GM13976 (cell line): ENCODE results near the gene SOAT2.
A peak's percentile ranks its signal among the peaks of the same experiment; 100 is the strongest.

Experiments used
- DNase-seq: peaks from one replicate; pipeline ENCODE4 v3.0.0; 2012; ENCODE audit warnings: low spot score
- in situ Hi-C: fragments of 300-500 bp; cut with MboI; formaldehyde crosslinking; loops from one replicate; pipeline ENCODE4 v1.12.0; 2022; ENCODE audit warnings: low sequenced_read_pairs, mixed read lengths, inconsistent platforms; ENCODE audit not compliant: unreplicated experiment
- TF ChIP-seq, protein P1 (sequence below): IDR thresholded peaks from 2 replicates; pipeline ENCODE4 v1.5.1; 2012; ENCODE audit warnings: borderline replicate concordance, mild to moderate bottlenecking; ENCODE audit not compliant: insufficient read depth; ENCODE audit errors: extremely low read depth, missing control alignments, control extremely low read depth

The SOAT2 gene, protein sequence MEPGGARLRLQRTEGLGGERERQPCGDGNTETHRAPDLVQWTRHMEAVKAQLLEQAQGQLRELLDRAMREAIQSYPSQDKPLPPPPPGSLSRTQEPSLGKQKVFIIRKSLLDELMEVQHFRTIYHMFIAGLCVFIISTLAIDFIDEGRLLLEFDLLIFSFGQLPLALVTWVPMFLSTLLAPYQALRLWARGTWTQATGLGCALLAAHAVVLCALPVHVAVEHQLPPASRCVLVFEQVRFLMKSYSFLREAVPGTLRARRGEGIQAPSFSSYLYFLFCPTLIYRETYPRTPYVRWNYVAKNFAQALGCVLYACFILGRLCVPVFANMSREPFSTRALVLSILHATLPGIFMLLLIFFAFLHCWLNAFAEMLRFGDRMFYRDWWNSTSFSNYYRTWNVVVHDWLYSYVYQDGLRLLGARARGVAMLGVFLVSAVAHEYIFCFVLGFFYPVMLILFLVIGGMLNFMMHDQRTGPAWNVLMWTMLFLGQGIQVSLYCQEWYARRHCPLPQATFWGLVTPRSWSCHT

DNA sequence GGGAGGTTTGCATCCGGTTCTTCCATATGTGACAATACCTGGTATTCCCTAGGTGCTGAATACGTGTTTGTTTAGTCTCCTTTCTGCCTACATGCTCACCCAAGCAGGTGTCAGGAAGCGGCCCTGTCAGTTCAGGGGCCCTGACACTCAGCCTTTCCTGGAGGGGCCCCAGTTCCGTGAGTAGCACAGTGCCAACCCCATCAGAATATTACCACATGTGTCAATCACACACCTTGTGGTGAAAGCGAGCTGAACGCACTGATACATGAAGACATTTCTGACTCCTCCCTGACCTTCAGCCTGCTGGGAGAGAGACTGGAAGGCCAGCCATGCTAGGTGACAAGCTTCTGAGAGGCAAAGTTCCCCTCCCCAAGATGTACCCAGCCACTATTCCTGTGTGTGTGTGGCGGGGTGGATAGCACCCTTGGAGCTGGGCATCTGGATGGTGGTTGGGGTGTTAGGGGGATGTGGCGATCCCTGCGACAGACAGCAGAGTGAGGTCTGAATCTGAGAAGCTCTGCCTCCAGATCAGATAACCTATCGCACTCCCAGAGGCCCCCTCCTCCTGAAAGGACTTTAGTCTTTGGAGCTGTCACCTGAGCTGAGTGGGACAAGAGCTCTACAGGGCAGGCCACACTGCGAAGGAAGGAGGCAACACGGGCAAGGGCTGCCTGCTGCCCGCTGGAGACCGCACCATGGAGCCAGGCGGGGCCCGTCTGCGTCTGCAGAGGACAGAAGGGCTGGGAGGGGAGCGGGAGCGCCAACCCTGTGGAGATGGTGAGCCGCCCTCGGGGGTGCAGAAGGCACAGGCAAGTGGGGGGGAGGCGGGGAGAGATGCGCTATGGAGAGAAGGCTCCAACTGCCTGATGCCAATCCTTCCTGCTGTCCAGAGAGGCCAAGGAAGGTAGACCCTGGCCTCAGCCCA is at the start of gene SOAT2:
TSS of gene SOAT2 (plus strand) at position 604 of the 925 bp plus-strand sequence. CDS start at position 696, 92 bp downstream.
- TF ChIP-seq, protein P1, sequence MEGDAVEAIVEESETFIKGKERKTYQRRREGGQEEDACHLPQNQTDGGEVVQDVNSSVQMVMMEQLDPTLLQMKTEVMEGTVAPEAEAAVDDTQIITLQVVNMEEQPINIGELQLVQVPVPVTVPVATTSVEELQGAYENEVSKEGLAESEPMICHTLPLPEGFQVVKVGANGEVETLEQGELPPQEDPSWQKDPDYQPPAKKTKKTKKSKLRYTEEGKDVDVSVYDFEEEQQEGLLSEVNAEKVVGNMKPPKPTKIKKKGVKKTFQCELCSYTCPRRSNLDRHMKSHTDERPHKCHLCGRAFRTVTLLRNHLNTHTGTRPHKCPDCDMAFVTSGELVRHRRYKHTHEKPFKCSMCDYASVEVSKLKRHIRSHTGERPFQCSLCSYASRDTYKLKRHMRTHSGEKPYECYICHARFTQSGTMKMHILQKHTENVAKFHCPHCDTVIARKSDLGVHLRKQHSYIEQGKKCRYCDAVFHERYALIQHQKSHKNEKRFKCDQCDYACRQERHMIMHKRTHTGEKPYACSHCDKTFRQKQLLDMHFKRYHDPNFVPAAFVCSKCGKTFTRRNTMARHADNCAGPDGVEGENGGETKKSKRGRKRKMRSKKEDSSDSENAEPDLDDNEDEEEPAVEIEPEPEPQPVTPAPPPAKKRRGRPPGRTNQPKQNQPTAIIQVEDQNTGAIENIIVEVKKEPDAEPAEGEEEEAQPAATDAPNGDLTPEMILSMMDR, result no peak
- no peak for DNase-seq

GRCh38 chr12:53054112-53054878 is 49.0 kb upstream of the SOAT2 start:
- DNase-seq, result peak; percentile 96
- in situ Hi-C loops, result no loop called here
- TF ChIP-seq, protein P1, result no peak

More for the DNA sequence above, at the start of gene SOAT2:
- in situ Hi-C loops, result no loop called here

DNA sequence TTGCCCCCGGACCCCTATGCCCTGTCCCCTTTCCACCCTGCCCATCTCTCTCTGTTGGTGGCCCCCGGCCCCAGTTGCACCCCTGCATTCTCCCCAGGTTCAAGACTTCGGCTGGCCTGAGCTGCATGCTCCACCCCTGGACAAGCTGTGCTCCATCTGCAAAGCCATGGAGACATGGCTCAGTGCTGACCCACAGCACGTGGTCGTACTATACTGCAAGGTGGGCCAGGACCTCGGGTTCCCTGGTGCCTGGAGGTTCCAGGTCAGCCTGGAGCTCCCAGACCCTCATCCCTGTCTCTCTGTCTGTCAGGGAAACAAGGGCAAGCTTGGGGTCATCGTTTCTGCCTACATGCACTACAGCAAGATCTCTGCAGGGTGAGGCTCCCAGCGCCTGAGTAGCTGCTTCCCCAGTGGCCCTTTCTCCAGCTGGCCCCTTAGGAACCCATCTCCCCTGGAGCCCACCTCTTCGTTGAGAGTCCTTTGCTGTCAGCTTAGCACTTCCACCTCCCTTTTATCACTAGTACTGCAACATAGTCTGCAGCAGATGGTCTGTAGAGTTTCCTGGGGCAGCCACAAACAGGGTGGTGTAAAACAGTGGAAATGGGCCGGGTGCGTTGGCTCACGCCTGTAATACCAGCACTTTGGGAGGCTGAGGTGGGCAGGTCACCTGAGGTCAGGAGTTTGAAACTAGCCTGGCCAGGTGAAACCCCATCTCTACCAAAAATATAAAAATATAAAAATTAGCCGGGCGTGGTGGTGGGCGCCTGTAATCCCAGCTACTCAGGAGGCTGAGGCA is 47.6 kb upstream of the SOAT2 start:
- in situ Hi-C loops, result no loop called here
- no peak for DNase-seq
- TF ChIP-seq, protein P1, result no peak

DNA sequence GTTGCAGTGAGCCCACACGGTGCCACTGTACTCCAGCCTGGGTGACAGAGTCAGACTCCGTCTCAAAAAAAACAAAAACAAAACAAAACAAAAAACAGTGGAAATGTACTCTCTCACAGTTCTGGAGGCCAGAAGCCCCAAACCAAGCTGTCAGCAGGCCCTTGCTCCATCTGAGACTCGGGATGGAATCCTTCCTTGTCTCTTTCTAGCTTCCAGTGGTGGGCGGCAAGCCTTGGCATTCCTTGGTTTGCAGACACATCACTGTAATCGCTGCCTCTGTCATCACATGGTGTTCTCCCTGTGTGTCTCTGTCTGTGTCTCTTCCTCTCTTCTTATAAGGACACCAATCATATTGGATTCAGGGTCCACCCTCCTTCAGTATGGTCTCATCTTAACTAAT is 47.0 kb upstream of the SOAT2 start:
- no peak for DNase-seq
- in situ Hi-C loops, result no loop called here
- TF ChIP-seq, protein P1, result no peak

DNA sequence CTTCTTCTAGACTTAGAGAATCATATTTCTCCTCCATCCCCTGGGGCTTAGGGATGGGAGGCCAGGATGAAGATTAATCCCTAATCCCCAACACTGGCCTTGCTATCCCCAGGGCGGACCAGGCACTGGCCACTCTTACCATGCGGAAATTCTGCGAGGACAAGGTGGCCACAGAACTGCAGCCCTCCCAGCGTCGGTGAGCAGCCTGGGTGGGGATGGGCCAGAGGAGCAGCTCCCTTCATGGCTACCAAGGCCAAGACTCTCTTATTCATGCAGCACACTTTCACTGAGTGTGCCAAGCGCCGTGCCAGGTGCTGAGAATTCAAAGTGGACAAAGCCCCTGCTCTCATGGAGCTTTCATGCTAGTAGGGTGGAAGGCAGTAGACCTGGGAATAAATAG is 46.4 kb upstream of the SOAT2 start:
- DNase-seq, result no peak
- TF ChIP-seq, protein P1, result no peak
- in situ Hi-C loops, result no loop called here
